Measurements from ENCODE around the gene PTTG1. TPM values are rescaled to one million over a fixed set of nuclear protein-coding genes. Genes with fewer than 3 reads are reported as not detected.

PTTG1 gene
- polyA plus RNA-seq, 2 of the 4 experiments (the other 2 are of a cell fraction), result 222 to 227 TPM

DNA sequence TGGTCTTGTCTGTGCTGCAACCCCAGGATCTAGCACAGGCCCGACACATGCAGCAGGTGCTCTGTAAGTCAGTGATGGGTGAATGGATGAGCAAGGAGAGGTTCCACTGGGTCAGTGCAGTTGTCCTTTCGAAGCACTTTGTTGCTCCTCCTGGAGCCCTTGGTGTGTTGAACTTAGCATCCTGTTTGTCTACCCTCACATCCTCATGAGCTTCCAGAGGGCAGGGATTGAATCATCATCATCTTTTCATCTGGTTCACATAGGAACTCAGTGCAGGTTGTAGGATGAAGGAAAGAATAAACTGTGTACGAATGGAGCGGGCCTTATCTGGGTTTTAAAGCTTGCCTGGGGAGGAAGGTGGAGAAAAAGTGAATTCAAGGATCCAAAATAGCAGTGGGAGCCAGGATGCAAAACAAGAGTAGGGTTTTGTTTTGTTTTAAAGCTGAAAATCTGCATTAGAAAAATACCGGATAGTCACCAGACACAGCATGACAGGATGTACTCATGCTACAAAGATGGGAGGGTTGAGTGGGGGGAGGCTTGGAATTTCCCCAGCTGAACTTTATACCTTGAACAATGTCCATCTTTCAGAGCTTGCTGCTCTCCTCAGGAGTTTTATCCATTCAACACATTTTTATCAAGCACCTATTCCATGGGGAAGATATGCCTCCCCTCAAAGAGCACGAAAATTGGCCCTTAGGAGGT, 55.8 kb downstream of the PTTG1 start:
- WGBS (ENCODE audit: missing lambda C conversion rate), result 74% methylated on average over 6 of the region's 6 CpGs
- FAIRE-seq (no peak), DNase-seq (ENCODE audit: low read depth in 1 of 2, low spot score in 1 of 2) (no peak), ATAC-seq (no peak)
- no peak overlapping the region for H3K4me2 ChIP-seq
- TF ChIP-seq JUNB (IDR thresholded peaks at IDR 0.05) (no peak), TP53 (CRISPR knock-in tag; IDR thresholded peaks at IDR 0.05) (no peak), CHD2 (IDR thresholded peaks at IDR 0.05; ENCODE audit: low read length, partially characterized antibody) (no peak), FOXS1 (CRISPR knock-in tag; IDR thresholded peaks at IDR 0.05) (no peak), SREBF2 (IDR thresholded peaks at IDR 0.05) (no peak), SMC3 (IDR thresholded peaks at IDR 0.05) (no peak), NR3C1 (IDR thresholded peaks at IDR 0.05) (no peak), GATA3 (IDR thresholded peaks at IDR 0.05; ENCODE audit: borderline replicate concordance) (no peak)
- TF ChIP-seq, protein P1, sequence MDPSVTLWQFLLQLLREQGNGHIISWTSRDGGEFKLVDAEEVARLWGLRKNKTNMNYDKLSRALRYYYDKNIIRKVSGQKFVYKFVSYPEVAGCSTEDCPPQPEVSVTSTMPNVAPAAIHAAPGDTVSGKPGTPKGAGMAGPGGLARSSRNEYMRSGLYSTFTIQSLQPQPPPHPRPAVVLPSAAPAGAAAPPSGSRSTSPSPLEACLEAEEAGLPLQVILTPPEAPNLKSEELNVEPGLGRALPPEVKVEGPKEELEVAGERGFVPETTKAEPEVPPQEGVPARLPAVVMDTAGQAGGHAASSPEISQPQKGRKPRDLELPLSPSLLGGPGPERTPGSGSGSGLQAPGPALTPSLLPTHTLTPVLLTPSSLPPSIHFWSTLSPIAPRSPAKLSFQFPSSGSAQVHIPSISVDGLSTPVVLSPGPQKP (IDR thresholded peaks at IDR 0.05; ENCODE audit: low read depth, low read length), result no peak
- TF ChIP-seq, protein P2, sequence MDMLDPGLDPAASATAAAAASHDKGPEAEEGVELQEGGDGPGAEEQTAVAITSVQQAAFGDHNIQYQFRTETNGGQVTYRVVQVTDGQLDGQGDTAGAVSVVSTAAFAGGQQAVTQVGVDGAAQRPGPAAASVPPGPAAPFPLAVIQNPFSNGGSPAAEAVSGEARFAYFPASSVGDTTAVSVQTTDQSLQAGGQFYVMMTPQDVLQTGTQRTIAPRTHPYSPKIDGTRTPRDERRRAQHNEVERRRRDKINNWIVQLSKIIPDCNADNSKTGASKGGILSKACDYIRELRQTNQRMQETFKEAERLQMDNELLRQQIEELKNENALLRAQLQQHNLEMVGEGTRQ (IDR thresholded peaks at IDR 0.05), result no peak
- ChIA-PET POLR2A (no interaction called here), CTCF (interaction anchor here (1.2 to 1.3 kb wide), 2 partner anchors 33 to 39 kb away, joined by 4 to 6 read pairs; no protein-coding TSS in a partner anchor)
- no peak overlapping the region for H3K4me3 ChIP-seq
- no peak overlapping the region for H3K27ac ChIP-seq
- no peaks in the 10 kb centered on the region for H3K4me1 ChIP-seq
- H3K9me3 ChIP-seq, result no peaks in the 10 kb centered on the region

DNA sequence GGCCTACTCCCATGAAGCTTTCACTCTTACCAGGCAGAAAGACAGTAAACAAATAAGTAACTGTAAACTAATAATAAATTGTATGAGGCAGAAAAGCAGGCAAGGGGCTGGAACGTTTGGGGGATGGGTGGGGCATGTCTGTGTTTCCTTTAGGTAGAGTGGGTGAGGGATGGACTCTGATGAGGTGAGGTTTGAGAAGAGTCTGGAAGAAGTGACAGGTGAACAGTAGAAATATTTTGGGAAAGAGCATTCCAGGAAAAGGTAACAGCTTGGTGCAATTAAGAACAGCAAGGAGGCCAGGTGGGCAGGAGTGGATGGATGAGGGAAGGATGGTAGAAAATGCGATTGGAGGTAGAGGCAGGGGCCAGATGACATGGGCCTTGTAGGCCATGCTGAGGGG, 56.5 kb downstream of the PTTG1 start:
- H3K4me2 ChIP-seq, result no peak overlapping the region
- H3K9me3 ChIP-seq, result no peaks in the 10 kb centered on the region
- TF ChIP-seq RAD21 (conservative IDR thresholded peaks at IDR 0.05 in 1 of 2, IDR thresholded peaks at IDR 0.05 in 1 of 2), result no peak
- no peak for TF ChIP-seq JUN (IDR thresholded peaks at IDR 0.05)
- TF ChIP-seq, protein P3, sequence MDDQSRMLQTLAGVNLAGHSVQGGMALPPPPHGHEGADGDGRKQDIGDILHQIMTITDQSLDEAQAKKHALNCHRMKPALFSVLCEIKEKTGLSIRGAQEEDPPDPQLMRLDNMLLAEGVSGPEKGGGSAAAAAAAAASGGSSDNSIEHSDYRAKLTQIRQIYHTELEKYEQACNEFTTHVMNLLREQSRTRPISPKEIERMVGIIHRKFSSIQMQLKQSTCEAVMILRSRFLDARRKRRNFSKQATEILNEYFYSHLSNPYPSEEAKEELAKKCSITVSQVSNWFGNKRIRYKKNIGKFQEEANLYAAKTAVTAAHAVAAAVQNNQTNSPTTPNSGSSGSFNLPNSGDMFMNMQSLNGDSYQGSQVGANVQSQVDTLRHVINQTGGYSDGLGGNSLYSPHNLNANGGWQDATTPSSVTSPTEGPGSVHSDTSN (IDR thresholded peaks at IDR 0.05), result no peak
- TF ChIP-seq NFE2L2 (conservative IDR thresholded peaks at IDR 0.05; ENCODE audit: low read length), result no peak
- TF ChIP-seq, protein P4, sequence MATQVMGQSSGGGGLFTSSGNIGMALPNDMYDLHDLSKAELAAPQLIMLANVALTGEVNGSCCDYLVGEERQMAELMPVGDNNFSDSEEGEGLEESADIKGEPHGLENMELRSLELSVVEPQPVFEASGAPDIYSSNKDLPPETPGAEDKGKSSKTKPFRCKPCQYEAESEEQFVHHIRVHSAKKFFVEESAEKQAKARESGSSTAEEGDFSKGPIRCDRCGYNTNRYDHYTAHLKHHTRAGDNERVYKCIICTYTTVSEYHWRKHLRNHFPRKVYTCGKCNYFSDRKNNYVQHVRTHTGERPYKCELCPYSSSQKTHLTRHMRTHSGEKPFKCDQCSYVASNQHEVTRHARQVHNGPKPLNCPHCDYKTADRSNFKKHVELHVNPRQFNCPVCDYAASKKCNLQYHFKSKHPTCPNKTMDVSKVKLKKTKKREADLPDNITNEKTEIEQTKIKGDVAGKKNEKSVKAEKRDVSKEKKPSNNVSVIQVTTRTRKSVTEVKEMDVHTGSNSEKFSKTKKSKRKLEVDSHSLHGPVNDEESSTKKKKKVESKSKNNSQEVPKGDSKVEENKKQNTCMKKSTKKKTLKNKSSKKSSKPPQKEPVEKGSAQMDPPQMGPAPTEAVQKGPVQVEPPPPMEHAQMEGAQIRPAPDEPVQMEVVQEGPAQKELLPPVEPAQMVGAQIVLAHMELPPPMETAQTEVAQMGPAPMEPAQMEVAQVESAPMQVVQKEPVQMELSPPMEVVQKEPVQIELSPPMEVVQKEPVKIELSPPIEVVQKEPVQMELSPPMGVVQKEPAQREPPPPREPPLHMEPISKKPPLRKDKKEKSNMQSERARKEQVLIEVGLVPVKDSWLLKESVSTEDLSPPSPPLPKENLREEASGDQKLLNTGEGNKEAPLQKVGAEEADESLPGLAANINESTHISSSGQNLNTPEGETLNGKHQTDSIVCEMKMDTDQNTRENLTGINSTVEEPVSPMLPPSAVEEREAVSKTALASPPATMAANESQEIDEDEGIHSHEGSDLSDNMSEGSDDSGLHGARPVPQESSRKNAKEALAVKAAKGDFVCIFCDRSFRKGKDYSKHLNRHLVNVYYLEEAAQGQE (IDR thresholded peaks at IDR 0.05), result no peak
- TF ChIP-seq TP53 (CRISPR knock-in tag; IDR thresholded peaks at IDR 0.05), result no peak
- no peak for TF ChIP-seq HOXA7 (CRISPR knock-in tag; IDR thresholded peaks at IDR 0.05)
- TF ChIP-seq HOXB5 (CRISPR knock-in tag; IDR thresholded peaks at IDR 0.05), result no peak
- TF ChIP-seq ZC3H11A (IDR thresholded peaks at IDR 0.05), result no peak
- no peak for TF ChIP-seq CHD2 (IDR thresholded peaks at IDR 0.05; ENCODE audit: low read length, partially characterized antibody)
- no peak for TF ChIP-seq JUNB (IDR thresholded peaks at IDR 0.05)
- TF ChIP-seq MYC (IDR thresholded peaks at IDR 0.05; ENCODE audit: borderline replicate concordance, low read length), result no peak
- TF ChIP-seq HEYL (CRISPR knock-in tag; IDR thresholded peaks at IDR 0.05), result no peak
- no peak for TF ChIP-seq RFX5 (IDR thresholded peaks at IDR 0.05)
- TF ChIP-seq, protein P2 (IDR thresholded peaks at IDR 0.05), result no peak
- TF ChIP-seq MAFK (IDR thresholded peaks at IDR 0.05; ENCODE audit: partially characterized antibody), result no peak
- TF ChIP-seq GATA3 (IDR thresholded peaks at IDR 0.05; ENCODE audit: borderline replicate concordance), result no peak
- CTCF ChIA-PET, result no interaction called here
- no peak for ATAC-seq
- WGBS (ENCODE audit: missing lambda C conversion rate), result 48% methylated on average over 2 of the region's 2 CpGs
- FAIRE-seq, result no peak
- DNase-seq (ENCODE audit: low read depth in 1 of 2, low spot score in 1 of 2), result no peak
- no peak overlapping the region for H3K4me3 ChIP-seq
- no peak overlapping the region for H3K27ac ChIP-seq
- POLR2A ChIA-PET, result no interaction called here
- H3K4me1 ChIP-seq, result no peaks in the 10 kb centered on the region

Data from A549 (cell line).